ENCODE data around the gene CDK13.

- TF ChIP-seq CTCF (IDR thresholded peaks at IDR 0.05): no peak
- TF ChIP-seq REST (IDR thresholded peaks at IDR 0.05): no peak
- TF ChIP-seq MYC (IDR thresholded peaks at IDR 0.05; ENCODE audit: borderline replicate concordance, low read length): no peak
- TF ChIP-seq ESRRA (IDR thresholded peaks at IDR 0.05; ENCODE audit: borderline replicate concordance, low read length): no peak
- TF ChIP-seq USF2 (IDR thresholded peaks at IDR 0.05): no peak
Measured at GRCh38 chr7:39958038-39958437, 8.0 kb downstream of the CDK13 start.

Measured in A549 (cell line).